Upper lobe of right lung (tissue), 1 donor: ENCODE data around the gene SDR9C7. TPM values are rescaled to one million over a fixed set of nuclear protein-coding genes. Genes with fewer than 3 reads are reported as not detected.
"Not testable (repeated sequence)": the region's sequence is repeated elsewhere in the genome, so short reads cannot be mapped to it uniquely, and the experiment has no call there.

Experiments used
- ATAC-seq: fragments of 200-7000 bp; cut with Tn5 transposase; one replicate; pipeline ENCODE4 v1.9.1; 2020; ENCODE audit warnings: mild to moderate bottlenecking, moderate library complexity
- DNase-seq: peaks from one replicate; pipeline ENCODE4 v3.0.0-alpha.2; 2020
- H3K27ac ChIP-seq: fragments of 200-600 bp; one replicate; pipeline ENCODE4 v1.8.0; 2022
- H3K27me3 ChIP-seq: fragments of 200-600 bp; one replicate; pipeline ENCODE4 v1.8.0; 2022; ENCODE audit warnings: mild to moderate bottlenecking
- H3K36me3 ChIP-seq: fragments of 200-600 bp; one replicate; pipeline ENCODE4 v1.8.0; 2022
- H3K4me1 ChIP-seq: fragments of 200-600 bp; one replicate; pipeline ENCODE4 v1.8.0; 2022
- H3K4me3 ChIP-seq: fragments of 200-600 bp; one replicate; pipeline ENCODE4 v1.8.0; 2022; ENCODE audit warnings: mild to moderate bottlenecking
- H3K9me3 ChIP-seq: fragments of 200-600 bp; one replicate; pipeline ENCODE4 v1.8.0; 2022
- intact Hi-C: fragments of 100-400 bp; cut with DNase I; formaldehyde crosslinking; loops from one replicate; pipeline ENCODE4 v1.11.0; 2022
- total RNA-seq: library from RNA; stranded (reverse); fragmentation: NEBNext Ultra II Directional; extraction: Animal tissue kit (Norgen Biotek cat#: 25700); gene quantifications from one replicate; pipeline ENCODE4 v1.2.1, GENCODE V29; 2021
- TF ChIP-seq, protein P1 (sequence below): fragments of 200-600 bp; IDR thresholded peaks from one replicate; pipeline ENCODE4 v1.8.0; 2022; ENCODE audit warnings: antibody characterized with exemption
- donor health status: DM: no; HTN: yes; CAD: no; lungs with severe emphysema.

The SDR9C7 gene
- total RNA-seq, 1 donor from 2014 or later: not detected

DNA sequence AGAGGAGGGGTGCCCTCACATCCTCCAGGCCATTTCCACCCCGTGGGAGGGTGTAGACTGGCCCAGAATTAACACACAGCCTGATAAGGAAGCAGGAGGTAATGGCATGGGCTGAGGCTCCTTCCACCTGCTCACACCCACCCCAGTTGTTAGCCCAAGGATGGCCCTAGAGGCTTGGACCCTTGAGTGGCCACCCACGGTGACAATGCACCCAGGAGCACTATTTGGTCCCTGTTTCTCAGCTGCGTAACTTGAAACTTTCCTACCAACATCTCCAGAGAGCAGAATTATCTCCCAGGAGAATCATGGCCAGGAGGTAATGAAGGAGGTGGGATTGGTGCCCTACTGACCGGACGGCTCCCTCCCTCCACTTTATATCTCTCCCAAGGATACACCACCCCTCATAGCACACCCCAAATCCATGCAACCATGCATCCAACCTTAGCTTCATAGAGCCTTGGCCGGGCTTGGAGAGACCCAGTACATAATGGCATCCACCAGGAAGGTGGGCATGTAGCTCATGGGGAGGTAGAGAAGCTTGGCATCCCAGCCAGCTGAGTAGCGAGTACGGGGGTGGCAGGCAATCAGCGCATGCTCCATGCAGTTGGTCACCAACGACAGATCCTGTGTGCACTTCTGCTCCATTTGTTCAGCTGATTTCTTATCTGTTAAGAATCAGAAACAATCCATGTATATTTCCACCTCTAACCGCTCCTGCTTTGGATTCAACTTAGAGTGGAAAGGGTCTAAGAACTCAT, 17.6 kb upstream of the SDR9C7 start:
- no peak overlapping the region for H3K27ac ChIP-seq
- no peaks in the 10 kb centered on the region for H3K27me3 ChIP-seq
- no peaks in the 10 kb centered on the region for H3K9me3 ChIP-seq
- no peak for ATAC-seq
- H3K36me3 ChIP-seq: no peaks in the 10 kb centered on the region
- no peak overlapping the region for H3K4me3 ChIP-seq
- DNase-seq: no peak
- TF ChIP-seq, protein P1, sequence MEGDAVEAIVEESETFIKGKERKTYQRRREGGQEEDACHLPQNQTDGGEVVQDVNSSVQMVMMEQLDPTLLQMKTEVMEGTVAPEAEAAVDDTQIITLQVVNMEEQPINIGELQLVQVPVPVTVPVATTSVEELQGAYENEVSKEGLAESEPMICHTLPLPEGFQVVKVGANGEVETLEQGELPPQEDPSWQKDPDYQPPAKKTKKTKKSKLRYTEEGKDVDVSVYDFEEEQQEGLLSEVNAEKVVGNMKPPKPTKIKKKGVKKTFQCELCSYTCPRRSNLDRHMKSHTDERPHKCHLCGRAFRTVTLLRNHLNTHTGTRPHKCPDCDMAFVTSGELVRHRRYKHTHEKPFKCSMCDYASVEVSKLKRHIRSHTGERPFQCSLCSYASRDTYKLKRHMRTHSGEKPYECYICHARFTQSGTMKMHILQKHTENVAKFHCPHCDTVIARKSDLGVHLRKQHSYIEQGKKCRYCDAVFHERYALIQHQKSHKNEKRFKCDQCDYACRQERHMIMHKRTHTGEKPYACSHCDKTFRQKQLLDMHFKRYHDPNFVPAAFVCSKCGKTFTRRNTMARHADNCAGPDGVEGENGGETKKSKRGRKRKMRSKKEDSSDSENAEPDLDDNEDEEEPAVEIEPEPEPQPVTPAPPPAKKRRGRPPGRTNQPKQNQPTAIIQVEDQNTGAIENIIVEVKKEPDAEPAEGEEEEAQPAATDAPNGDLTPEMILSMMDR: no peak
- intact Hi-C loops: no loop called here
- no peaks in the 10 kb centered on the region for H3K4me1 ChIP-seq

DNA sequence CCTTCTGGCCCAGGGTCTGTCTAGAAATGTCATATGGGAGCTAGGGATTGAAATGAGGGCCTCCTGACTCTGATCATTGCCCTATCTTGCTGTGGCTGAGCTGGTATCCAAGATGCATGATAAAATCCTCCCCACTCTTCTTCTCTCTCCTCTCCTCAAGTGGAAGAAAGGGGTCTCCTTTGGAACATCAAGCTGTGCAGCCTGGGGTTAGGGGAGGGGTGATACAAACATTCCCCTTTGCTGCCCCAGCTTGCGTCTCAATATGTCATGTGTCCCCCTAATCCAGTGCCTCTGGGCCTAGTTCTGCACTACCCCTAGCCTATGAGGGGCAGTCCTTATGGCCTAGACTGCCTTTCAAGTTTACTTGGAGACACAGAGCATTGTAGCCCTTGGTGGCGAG, 14.7 kb upstream of the SDR9C7 start:
- no peak for ATAC-seq
- intact Hi-C loops: no loop called here

DNA sequence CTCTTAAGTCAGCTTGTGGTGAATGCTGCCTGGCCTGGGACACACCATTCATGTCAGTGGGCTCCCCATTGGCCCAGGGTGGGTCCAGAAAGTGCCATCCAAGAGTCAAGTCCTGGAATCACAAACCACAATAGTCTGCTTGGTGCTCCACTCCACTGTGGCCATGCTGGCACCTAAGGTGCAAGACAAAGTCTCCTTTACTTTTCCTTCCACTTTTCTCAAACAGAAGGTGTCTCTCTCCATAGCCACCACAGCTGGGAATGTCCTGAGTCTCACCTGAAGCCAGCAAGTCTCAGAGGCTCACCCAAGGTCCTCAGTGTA, 14.2 kb upstream of the SDR9C7 start:
- TF ChIP-seq, protein P1: no peak
- DNase-seq (no peak), ATAC-seq (no peak)
- no peak overlapping the region for H3K4me3 ChIP-seq
- no peaks in the 10 kb centered on the region for H3K4me1 ChIP-seq
- H3K27ac ChIP-seq: no peak overlapping the region
- H3K36me3 ChIP-seq: no peaks in the 10 kb centered on the region
- no peaks in the 10 kb centered on the region for H3K9me3 ChIP-seq
- intact Hi-C loops: no loop called here
- H3K27me3 ChIP-seq: no peaks in the 10 kb centered on the region

More for the DNA sequence above, 14.7 kb upstream of the SDR9C7 start:
- no peaks in the 10 kb centered on the region for H3K27me3 ChIP-seq
- H3K4me1 ChIP-seq: no peaks in the 10 kb centered on the region
- DNase-seq: no peak
- H3K27ac ChIP-seq: no peak overlapping the region
- H3K36me3 ChIP-seq: no peaks in the 10 kb centered on the region
- no peak overlapping the region for H3K4me3 ChIP-seq
- no peaks in the 10 kb centered on the region for H3K9me3 ChIP-seq
- TF ChIP-seq, protein P1: no peak

DNA sequence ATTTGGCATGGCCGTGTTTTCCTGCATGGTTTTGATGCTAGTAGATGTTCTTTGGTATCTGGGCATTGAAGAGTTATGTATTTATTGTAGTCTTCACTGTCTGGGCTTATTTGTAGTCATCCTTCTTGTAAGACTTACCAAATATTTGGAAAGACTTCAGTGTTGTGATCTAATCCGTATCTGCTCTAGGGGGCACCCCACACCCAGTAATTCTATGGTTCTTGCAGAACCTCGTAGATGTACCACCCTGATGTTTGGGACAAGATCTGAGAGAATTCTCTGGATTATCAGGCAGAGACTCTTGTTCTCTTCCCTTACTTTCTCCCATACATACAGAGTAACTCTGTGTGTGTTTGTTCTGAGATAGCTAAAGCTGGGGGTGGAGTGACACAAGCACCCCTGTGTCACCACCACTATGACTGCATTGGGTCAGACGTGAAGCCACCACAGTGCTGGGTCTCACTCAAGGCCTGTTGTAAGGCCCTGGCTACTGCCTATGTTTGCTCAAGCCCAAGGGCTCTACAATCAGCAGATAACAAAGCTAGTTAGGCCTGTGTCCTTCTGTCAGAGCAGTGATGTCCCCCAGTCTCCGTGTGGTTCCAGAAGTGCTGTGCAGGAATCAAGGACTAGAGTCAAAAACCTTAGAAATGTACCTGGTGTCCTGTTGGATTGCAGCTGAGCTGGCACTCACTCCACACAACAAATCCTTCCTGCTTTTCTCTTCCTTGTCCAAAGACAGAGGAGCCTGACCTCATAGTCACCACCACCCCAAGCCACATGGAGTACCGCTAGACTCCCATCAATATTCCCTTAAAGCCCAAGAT, 13.6 kb upstream of the SDR9C7 start:
- no peaks in the 10 kb centered on the region for H3K4me1 ChIP-seq
- H3K27me3 ChIP-seq: no peaks in the 10 kb centered on the region
- no peak overlapping the region for H3K27ac ChIP-seq
- H3K9me3 ChIP-seq: no peaks in the 10 kb centered on the region
- H3K4me3 ChIP-seq: no peak overlapping the region
- intact Hi-C loops: no loop called here
- TF ChIP-seq, protein P1: peak; percentile 17
- DNase-seq (no peak), ATAC-seq (peak; percentile 47)
- no peaks in the 10 kb centered on the region for H3K36me3 ChIP-seq

DNA sequence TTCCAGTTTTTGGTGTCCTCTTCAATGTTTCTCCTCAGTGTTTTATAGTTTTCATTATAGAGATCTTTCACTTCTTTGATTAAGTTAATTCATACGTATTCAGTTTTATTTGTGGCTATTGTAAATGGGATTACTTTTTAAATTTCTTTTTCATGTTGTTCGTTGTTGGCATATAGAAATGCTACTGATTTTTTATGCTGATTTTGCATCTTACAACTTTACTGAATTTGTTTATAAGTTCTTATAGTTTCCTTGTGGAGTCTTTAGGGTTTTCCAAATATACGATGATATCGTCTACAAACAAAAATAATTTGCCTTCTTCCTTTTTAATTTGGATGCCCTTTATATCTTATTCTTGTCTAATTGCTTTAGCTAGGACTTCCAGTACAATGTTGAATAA, 9.7 kb upstream of the SDR9C7 start:
- intact Hi-C loops: no loop called here
- no peaks in the 10 kb centered on the region for H3K27me3 ChIP-seq
- no peak overlapping the region for H3K27ac ChIP-seq
- H3K4me3 ChIP-seq: no peak overlapping the region
- no peak for DNase-seq
- ATAC-seq: no peak
- H3K9me3 ChIP-seq: no peaks in the 10 kb centered on the region
- no peaks in the 10 kb centered on the region for H3K36me3 ChIP-seq
- H3K4me1 ChIP-seq: no peaks in the 10 kb centered on the region
- TF ChIP-seq, protein P1: no peak

DNA sequence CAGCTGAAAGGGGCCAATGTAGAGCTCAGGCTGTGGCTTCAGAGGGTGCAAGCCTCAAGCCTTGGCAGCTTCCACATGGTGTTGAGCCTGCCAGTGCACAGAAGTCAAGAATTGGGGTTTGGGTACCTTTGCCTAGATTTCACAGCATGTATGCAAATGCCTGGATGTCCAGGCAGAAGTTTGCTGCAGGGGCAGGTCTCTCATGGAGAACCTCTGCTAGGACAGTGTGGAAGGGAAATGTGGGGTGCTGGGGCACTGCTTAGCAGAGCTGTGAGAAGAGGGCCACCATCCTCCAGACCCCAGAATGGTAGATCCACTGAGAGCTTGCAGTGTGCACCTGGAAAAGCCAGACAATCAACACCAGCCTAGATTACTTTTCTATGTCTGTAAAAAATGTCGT, 9.2 kb upstream of the SDR9C7 start:
- intact Hi-C loops, H3K36me3 ChIP-seq, H3K27me3 ChIP-seq, DNase-seq, H3K4me3 ChIP-seq, H3K9me3 ChIP-seq, H3K27ac ChIP-seq, H3K4me1 ChIP-seq, ATAC-seq: not testable (repeated sequence)
